HTR-8/SVneo (cell line): ENCODE results near the gene SLC22A12.
A peak's percentile ranks its signal among the peaks of the same experiment; 100 is the strongest.

Experiments
- DNase-seq: peaks from one replicate; pipeline ENCODE4 v3.0.0; 2011; ENCODE audit warnings: low spot score, mixed read lengths; ENCODE audit not compliant: insufficient read length
- FAIRE-seq: peaks from 2 replicates; lab custom pipeline; 2011; peaks lifted over from hg19 to GRCh38; lab: Jason Lieb, UNC

Gene SLC22A12

DNA sequence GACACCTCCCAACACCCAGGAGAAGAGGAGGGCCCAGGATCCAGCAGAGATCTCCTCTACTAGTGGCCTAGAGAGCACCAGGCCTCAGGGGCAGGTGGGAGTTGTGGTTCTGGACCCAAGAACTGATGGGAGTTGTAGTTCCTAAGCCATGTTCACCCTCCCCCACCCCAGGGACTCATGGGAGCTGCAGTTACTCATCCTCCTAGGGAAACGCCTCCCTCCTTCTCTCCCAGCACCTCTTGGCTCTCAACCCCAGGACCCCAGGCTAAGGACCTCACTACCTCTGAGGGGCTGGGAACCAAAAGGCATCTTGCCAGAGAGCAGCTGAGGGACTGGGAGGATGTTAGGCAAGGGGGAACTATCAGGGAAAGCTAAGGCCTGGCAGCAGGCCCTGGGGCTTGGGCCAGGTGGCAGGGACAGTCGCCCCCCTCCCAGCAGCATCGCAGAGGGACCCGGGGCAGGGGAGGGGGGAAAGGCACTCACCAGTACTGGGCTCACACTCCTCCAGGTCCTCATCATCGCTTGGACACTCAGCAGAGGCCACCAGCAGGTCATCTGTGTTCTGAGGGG lies 28.9 kb downstream of the SLC22A12 start:
- DNase-seq, result peak; percentile 40
- no peak for FAIRE-seq

DNA sequence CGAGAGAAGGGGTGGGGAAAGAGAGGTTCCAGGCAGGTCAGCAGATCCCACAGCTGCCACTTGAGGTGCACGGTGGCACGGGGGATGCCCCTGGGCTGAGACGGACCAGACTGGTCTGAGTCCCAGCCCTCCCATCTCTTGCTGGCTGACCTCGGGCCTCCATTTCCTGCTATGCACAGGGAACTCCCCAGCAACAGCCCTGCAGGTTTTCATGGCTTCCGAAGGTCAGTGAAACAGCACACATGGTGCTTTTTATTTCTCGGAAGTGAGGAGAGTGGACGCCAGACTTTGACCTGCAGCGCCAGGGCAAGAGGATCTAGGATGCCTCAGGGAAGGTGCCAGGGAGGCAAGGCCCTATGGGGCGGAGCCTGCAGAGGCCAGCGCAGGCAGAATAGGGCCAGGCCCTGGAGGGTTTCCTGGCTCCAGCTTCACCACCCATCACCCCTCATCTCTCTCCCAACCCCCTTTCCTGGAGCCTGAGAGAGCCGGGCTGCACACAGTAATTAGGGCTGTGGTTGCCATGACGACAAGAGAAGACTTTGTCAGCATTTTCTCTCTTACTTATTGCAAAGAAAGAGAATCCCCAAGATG lies 29.5 kb downstream of the SLC22A12 start:
- no peak for FAIRE-seq
- DNase-seq, result no peak

DNA sequence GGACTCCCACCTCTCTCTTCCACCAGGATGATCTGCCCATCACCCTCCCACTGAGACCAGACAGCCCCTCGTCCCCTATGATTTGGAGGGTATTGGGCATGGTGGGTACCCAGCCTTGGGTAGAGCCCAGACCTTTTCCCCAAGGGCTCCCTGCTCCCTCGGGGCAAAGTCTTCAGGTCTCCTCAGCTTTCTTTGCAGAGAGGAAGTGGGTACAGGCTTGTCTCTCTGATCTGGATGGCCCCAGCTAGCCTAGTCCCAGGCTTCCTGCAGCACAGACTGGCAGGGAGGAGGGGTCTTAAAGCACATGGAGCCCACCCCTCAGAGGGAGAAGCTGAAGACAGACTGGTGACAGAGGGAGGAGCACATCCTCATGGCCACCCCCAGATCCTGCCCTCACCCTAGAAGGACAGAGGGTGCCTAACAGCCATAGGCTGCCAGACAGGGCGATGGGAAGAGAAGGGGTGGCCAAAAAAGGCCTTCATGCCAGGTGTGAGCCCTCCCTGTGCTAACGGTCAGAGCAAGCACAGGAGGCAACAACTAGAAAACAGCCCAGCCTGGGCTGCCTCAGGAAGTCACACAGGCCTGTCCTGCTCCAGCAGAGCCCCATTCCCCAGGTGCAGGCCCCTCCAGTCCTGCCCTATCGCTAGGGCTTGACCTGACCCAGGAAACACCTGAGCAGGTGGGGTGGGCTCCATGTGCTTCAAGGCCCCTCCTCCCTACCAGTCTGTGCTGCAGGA lies 30.4 kb downstream of the SLC22A12 start:
- DNase-seq (no peak), FAIRE-seq (no peak)

DNA sequence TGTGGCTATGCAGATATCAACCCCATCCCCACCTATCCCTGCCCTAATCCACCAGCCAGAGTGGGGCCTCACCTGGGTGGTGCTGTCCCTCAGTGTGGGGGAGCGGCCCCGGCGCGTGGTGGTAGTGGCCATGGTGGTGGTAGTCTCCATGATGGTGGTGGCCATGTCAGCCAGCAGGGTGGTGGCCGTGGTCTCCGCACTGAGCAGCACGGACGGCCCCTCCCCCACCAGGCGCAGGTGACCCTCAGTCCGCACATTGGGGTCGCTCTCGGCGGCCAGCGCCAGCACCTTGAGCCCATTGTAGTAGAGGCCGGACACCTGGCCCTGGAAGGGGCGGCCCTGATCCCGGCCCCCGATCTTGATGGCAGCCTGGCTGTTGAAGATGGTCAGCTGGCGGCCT lies 31.7 kb downstream of the SLC22A12 start:
- FAIRE-seq, result no peak

GRCh38 chr11:64624883-64625481 lies 34.0 kb downstream of the SLC22A12 start:
- DNase-seq (no peak), FAIRE-seq (no peak)

More for the DNA sequence above, 31.7 kb downstream of the SLC22A12 start:
- no peak for DNase-seq

- FAIRE-seq (no peak), DNase-seq (no peak)
These were observed 35.6 kb downstream of the SLC22A12 start for GRCh38 chr11:64626637-64627036.

- DNase-seq, result no peak
- FAIRE-seq, result no peak
These were observed 36.4 kb downstream of the SLC22A12 start for GRCh38 chr11:64627371-64627770.

DNA sequence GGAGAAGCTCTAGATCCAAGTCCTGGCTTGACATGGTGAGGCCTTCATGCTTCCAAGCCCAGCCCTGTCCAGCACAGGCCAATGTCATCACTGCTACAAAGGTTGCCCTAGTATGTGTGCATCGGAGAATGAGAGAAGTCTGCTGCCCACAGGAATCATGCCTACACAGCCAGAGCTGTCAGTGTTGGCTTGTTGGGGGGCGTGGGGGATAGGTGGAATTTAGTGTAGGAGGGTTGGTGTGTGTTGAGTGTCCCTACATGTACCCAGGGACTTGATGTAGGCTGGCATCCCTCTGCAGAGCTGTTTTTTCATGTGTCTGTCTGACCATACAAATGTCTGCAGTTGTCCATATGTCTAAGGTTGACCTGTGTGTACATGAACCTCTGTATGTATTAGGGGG lies 37.6 kb downstream of the SLC22A12 start:
- DNase-seq (no peak), FAIRE-seq (no peak)

DNA sequence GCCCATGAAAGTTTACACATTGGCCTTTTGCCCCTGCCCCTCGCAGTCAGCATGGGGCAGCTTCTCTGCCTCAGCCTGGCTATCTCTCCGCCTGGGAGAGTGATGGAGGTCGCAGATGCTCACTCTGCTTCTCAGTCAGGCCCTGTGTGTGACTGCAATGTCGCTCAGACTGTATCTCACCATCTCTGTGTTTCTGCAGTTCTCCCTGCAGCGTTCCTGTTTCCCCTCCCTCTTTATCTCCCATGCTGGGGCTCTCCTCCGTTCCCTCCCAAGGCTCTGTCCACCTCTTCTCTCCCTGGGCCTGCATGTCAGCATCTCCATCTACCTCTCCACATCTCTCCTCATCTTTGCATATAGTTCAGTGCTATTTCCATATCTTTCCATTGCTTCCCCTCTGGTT lies 38.1 kb downstream of the SLC22A12 start:
- DNase-seq (no peak), FAIRE-seq (no peak)

- no peak for FAIRE-seq
- DNase-seq, result no peak
These were observed 39.0 kb downstream of the SLC22A12 start for GRCh38 chr11:64629796-64630562.

DNA sequence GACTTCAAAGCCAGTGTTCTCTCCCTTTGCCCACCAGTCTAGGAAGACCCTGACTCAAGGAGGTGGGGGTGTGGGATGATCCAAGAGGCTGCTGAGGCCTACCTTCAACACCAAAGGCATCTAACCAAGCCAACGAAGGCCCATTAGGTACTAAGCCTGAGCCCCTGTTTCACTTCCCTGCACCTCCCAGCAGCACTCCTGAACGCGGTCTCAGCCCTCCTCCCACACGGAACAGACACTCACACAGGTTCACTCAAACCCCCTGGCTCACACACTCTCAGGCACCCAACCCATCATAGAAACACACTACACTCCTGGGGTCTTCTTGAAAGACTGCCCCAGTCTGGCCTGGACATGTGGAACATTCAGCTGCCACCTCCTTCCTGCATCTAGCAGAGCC lies 40.7 kb downstream of the SLC22A12 start:
- DNase-seq (no peak), FAIRE-seq (no peak)

- FAIRE-seq, result no peak
- no peak for DNase-seq
These were observed 41.2 kb downstream of the SLC22A12 start for GRCh38 chr11:64632237-64632636.

DNA sequence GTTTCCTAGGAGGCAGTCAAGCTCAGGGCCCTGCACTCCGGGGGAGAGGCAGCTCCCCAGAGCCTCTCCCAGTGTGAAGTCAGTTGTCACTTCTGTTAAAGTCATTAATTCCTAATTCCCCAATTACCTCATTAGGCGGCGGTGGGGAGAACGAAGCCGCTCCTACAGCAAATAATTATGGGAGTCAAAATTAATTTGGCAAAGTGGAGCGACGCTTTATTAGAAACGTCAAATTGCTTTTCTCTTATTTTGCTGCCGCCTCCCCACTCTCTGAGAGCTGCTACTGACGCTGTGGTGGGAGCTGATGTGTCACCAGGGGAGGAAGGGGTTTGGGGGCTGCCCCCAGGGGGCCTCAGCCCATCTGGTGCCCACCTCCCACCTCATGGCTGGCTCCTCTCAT lies 41.6 kb downstream of the SLC22A12 start:
- FAIRE-seq (no peak), DNase-seq (no peak)

DNA sequence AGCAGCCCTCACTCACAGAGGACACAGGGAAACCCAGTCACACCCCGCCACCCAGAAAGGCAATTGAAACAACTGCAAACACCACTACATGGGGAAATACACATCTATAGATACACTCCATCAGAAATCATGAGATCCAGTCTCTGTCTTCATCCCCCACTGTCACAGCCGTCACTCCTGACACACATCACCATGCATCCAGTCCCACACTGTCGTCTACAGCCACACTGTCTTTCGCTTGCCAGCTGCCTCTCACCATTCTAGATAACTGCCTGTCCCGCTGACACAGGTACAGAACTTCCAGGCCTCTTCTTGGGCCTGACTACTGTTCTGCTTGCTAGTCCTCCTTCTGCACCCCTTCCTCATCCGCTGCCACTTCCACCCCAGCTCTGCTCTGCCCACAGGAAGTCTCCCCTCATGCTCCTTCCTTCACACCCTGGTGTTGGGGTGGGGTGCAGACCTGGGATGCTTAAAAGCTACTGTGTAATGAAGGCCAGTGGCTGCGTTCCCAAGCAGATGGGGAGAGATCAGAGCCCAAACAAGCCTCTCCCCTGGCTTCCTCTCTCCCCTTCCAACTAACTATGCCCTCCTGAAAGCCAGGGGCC lies 42.6 kb downstream of the SLC22A12 start:
- no peak for FAIRE-seq
- DNase-seq, result no peak

GRCh38 chr11:64637334-64638017 lies 46.5 kb downstream of the SLC22A12 start:
- DNase-seq (no peak), FAIRE-seq (no peak)

DNA sequence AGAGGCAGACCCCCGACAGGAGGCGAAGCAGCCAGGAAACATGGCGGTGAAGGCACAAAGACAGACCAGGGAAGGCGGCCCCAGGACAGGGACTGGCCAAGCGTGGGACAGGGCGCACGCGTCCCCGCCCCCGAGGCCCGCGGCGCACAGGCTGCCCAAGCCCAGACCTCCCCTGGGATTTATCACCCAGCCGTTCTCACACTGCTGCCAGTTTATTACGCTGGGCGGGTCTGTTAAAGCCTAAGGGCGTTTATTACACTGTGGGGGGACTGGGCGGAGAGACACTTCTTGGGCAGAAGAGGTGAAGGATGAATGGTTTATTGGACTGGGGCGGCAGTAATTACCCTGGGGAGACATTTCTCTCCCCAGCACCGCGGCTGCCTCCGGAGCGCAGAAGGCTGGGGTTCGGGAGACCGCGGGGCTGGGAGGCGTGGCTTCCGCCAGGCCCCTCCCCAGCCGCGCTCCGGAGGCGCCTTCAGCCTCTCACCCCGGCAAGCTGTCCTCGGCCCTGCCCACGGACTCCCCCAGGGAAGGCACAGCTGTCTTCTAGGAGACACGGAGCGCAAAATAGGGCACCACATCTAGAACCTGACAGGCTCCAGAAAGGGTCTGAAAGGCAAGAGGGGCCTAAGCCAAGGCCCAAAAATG lies 47.1 kb downstream of the SLC22A12 start:
- FAIRE-seq, result no peak
- no peak for DNase-seq

DNA sequence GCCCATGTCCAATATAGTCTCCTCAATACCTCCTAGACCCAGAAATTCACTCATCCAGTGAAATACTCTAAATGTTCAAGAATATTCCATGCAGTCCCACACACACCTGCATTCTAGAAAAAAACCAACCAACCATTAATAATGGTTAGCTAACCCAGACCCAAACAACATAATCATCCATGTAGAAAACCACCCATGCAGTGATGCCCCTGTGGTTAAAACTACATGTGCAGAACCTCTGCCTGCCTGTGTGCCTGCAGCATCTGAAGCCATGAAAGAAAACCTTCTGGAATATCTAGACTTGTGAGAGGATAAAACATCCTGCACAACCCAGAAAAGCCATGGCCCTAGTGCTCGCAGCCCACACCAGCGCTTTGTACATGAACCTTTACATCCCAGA lies 47.8 kb downstream of the SLC22A12 start:
- FAIRE-seq (no peak), DNase-seq (no peak)

- FAIRE-seq (no peak), DNase-seq (no peak)
These were observed 48.9 kb downstream of the SLC22A12 start for GRCh38 chr11:64639885-64640284.
